GM12878 (cell line): ENCODE measurements around the gene MPHOSPH9. TPM values are rescaled to one million over a fixed set of nuclear protein-coding genes. Genes with fewer than 3 reads are reported as not detected.
"Not testable (repeated sequence)": the region's sequence is repeated elsewhere in the genome, so short reads cannot be mapped to it uniquely, and the experiment has no call there.

Source experiments
- ATAC-seq: fragments of 200-7000 bp; cut with Tn5 transposase; 3 replicates; pipeline ENCODE4 v1.9.1; 2020; ENCODE audit warnings: mild to moderate bottlenecking, moderate library complexity
- BruUV-seq: library from RNA; stranded (reverse); fragments of 400-500 nt; replicated peaks from 2 replicates; lab custom pipeline; 2021; lab: Mats Ljungman, UMichigan
- CTCF ChIA-PET: fragments of 300-600 bp; sonication (Branson Sonifier 250); formaldehyde crosslinking; extraction: SDS; loops from one replicate; lab custom pipeline; 2021; ENCODE audit warnings: inconsistent platforms; lab: Yijun Ruan, JAX
- POLR2A ChIA-PET: fragments of 350-600 bp; formaldehyde crosslinking; extraction: SDS; loops from one replicate; lab custom pipeline; 2021; ENCODE audit warnings: inconsistent platforms; lab: Charles Lee
- RAD21 ChIA-PET: fragments of 300-600 bp; sonication (Branson Sonifier 250); formaldehyde crosslinking; loops from one replicate; lab custom pipeline; 2023; ENCODE audit warnings: antibody characterized with exemption; ENCODE audit not compliant: unreplicated experiment; lab: Charles Lee
- SMC1A ChIA-PET: fragments of 300-600 bp; sonication (Branson Sonifier 250); formaldehyde crosslinking; loops from one replicate; lab custom pipeline; 2023; ENCODE audit not compliant: unreplicated experiment, uncharacterized antibody; lab: Charles Lee
- DNase-seq: peaks from one replicate; pipeline ENCODE4 v3.0.0-alpha.2; 2011; ENCODE audit warnings: low read depth, low spot score
- FAIRE-seq: peaks from 3 replicates; lab custom pipeline; 2011; peaks lifted over from hg19 to GRCh38; lab: Jason Lieb, UNC
- H2AFZ ChIP-seq: 2 replicates; pipeline ENCODE4 v1.6.0; 2011; ENCODE audit warnings: low read depth, low read length, control low read depth; ENCODE audit not compliant: control insufficient read depth
- H3K27ac ChIP-seq: 2 replicates; pipeline ENCODE4 v1.5.1; 2011; ENCODE audit warnings: control low read depth; ENCODE audit not compliant: control insufficient read depth, insufficient read depth
- H3K27me3 ChIP-seq, 2 experiments: replicated peaks in 1 of 2; 2 replicates each; pipeline versions ENCODE4 v1.6.0 to v1.6.1; 2011; ENCODE audit warnings: low read length in 1 of 2; ENCODE audit not compliant: control insufficient read depth in 2 of 2, insufficient read depth in 2 of 2
- H3K36me3 ChIP-seq, 2 experiments: 2 replicates each; pipeline ENCODE4 v1.5.1; 2011; ENCODE audit warnings: low read length in 1 of 2; ENCODE audit not compliant: control insufficient read depth in 2 of 2, insufficient read depth in 2 of 2
- H3K4me1 ChIP-seq: 2 replicates; pipeline ENCODE4 v1.6.1; 2011; ENCODE audit warnings: mild to moderate bottlenecking, low read length, moderate library complexity, mixed read lengths; ENCODE audit not compliant: control insufficient read depth, insufficient read depth
- H3K4me2 ChIP-seq: 2 replicates; pipeline ENCODE4 v1.6.0; 2011; ENCODE audit warnings: control low read depth; ENCODE audit not compliant: control insufficient read depth, insufficient read depth
- H3K4me3 ChIP-seq: fragments of 200-600 bp; sonication (generic); 2 replicates; pipeline ENCODE4 v1.5.1; 2016
- H3K79me2 ChIP-seq: 2 replicates; pipeline ENCODE4 v1.6.0; 2011; ENCODE audit warnings: low read length; ENCODE audit not compliant: control insufficient read depth, insufficient read depth
- H3K9ac ChIP-seq: 2 replicates; pipeline ENCODE4 v1.8.0; 2011; ENCODE audit warnings: low read length, control low read depth, mixed read lengths; ENCODE audit not compliant: control insufficient read depth, insufficient read depth
- H3K9me3 ChIP-seq: replicated peaks from 3 replicates; pipeline ENCODE4 v1.5.1; 2011; ENCODE audit warnings: mild to moderate bottlenecking, low read length; ENCODE audit not compliant: control insufficient read depth, insufficient read depth
- H4K20me1 ChIP-seq: 2 replicates; pipeline ENCODE4 v1.6.0; 2011; ENCODE audit not compliant: control insufficient read depth, insufficient read depth
- CHD2 ChIP-seq: IDR thresholded peaks from 2 replicates; pipeline ENCODE4 v1.6.1; 2011; ENCODE audit warnings: low read depth, low read length, improper control_type of control experiment, borderline replicate concordance
- GABPA ChIP-seq: IDR thresholded peaks from 2 replicates; pipeline ENCODE4 v1.6.1; 2014; ENCODE audit warnings: antibody characterized with exemption, low read depth, mild to moderate bottlenecking, inconsistent platforms
- HCFC1 ChIP-seq: fragments of 150-350 bp; IDR thresholded peaks from 2 replicates; pipeline ENCODE4 v1.6.1; 2014; ENCODE audit warnings: low read length
- MEF2B ChIP-seq: fragments of 450-650 bp; IDR thresholded peaks from 2 replicates; pipeline ENCODE4 v1.6.1; 2018; ENCODE audit warnings: mild to moderate bottlenecking, moderate library complexity; ENCODE audit not compliant: partially characterized antibody, poor library complexity, severe bottlenecking
- SMARCA5 ChIP-seq: fragments of 450-650 bp; IDR thresholded peaks from 2 replicates; pipeline ENCODE4 v1.6.1; 2017; ENCODE audit warnings: mild to moderate bottlenecking
- SUZ12 ChIP-seq: fragments of 200-600 bp; sonication (generic); IDR thresholded peaks from one replicate; pipeline ENCODE4 v1.6.1; 2018; ENCODE audit warnings: antibody characterized with exemption, mild to moderate bottlenecking; ENCODE audit not compliant: unreplicated experiment
- TCF12 ChIP-seq: IDR thresholded peaks from 2 replicates; pipeline ENCODE4 v1.6.1; 2011; ENCODE audit warnings: low read depth, mild to moderate bottlenecking, low read length
- YBX1 ChIP-seq: fragments of 450-650 bp; IDR thresholded peaks from 2 replicates; pipeline ENCODE4 v1.6.1; 2016; ENCODE audit warnings: antibody characterized with exemption
- ZSCAN29 ChIP-seq: fragments of 450-650 bp; IDR thresholded peaks from 2 replicates; pipeline ENCODE4 v1.6.1; 2017; ENCODE audit warnings: mild to moderate bottlenecking, moderate library complexity
- WGBS: methylation state at CpG from one replicate; pipeline ENCODE4 v1.1.6; 2016; ENCODE audit warnings: low lambda C conversion rate; ENCODE audit not compliant: insufficient replicate concordance, insufficient coverage; ENCODE audit errors: missing lambda C conversion rate; 5-methylcytosine and 5-hydroxymethylcytosine counted together
- in situ Hi-C: fragments of 300-500 bp; cut with MboI; formaldehyde crosslinking; loops from 9 replicates; pipeline ENCODE4 v1.14.3; 2018; ENCODE audit warnings: mixed read lengths
- intact Hi-C: fragments of 100-400 bp; cut with micrococcal nuclease; formaldehyde crosslinking; loops from one replicate; pipeline ENCODE4 v1.14.2; 2022; ENCODE audit not compliant: unreplicated experiment
- polyA plus RNA-seq, 11 experiments: library from polyadenylated mRNA; depleted of rRNA in 4 of 11; unstranded in 6 of 11; stranded (reverse) in 5 of 11; fragments of >200 nt; fragmentation: Nextera tagmentation in 4 of 11; fragmentation: Illumina TruSeq in 1 of 11; extraction: Ambion mirVana in 4 of 11; extraction: Trizol in 1 of 11; gene quantifications; 1 replicate in 1 of 11; 2 replicates in 10 of 11; pipeline versions ENCODE4 v1.2.1 to v1.2.3, GENCODE V29; 2011 to 2016; ENCODE audit warnings: inconsistent platforms in 2 of 11, missing spikeins in 2 of 11, low read depth in 1 of 11
- total RNA-seq, 4 experiments: library from RNA; depleted of rRNA in 3 of 4; stranded (reverse); fragments of >200 nt in 3 of 4; fragmentation: Illumina TruSeq in 1 of 4; extraction: Trizol in 1 of 4; gene quantifications; 2 replicates each; pipeline versions ENCODE4 v1.2.1 to v1.2.3, GENCODE V29; 2013 to 2021
- TF ChIP-seq, protein P1 (sequence below): fragments of 150-350 bp; IDR thresholded peaks from 2 replicates; pipeline ENCODE4 v1.6.1; 2016; ENCODE audit warnings: low read depth, low read length
- TF ChIP-seq, protein P2 (sequence below): IDR thresholded peaks from 2 replicates; pipeline ENCODE4 v1.6.1; 2012; ENCODE audit warnings: mild to moderate bottlenecking, low read depth, low read length

Gene MPHOSPH9
- total and polyA plus RNA-seq, 10 of the 15 experiments (the other 5 are each of a cell fraction or from before 2014, with no cell fraction given) = 11.5 to 72.2 (median 45.7) TPM

DNA sequence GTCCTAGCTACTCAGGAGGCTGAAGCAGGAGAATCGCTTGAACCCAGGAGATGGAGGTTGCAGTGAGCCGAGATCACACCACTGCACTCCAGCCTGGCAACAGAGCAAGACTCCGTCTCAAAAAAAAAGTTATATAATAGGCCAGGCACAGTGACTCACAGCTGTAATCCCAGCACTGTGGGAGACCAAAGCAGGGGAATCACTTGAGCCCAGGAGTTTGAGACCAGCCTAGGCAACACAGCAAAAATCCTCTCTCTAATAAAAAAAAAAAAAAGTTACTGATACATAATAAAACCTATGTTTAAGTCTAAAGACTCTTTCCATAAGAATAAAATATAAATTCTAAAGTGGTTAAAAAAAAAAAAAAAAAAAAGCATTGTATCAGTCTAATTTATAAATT is 26.1 kb downstream of the MPHOSPH9 start:
- BruUV-seq, DNase-seq, H2AFZ ChIP-seq, H3K9me3 ChIP-seq, H4K20me1 ChIP-seq, intact Hi-C loops, RAD21 ChIA-PET, H3K4me2 ChIP-seq, H3K9ac ChIP-seq, ATAC-seq, H3K27me3 ChIP-seq, POLR2A ChIA-PET, FAIRE-seq, H3K4me1 ChIP-seq, in situ Hi-C loops, H3K79me2 ChIP-seq, H3K27ac ChIP-seq, H3K4me3 ChIP-seq: not testable (repeated sequence)
- H3K36me3 ChIP-seq = peaks cover 2 to 15% of the 10 kb centered on the region in 2 experiments
- WGBS = 95% methylated on average over 3 of the region's 3 CpGs
- SMC1A ChIA-PET = interaction anchor here (2.3 kb wide), 1 partner anchor 31 kb away, joined by 6 read pairs; no protein-coding TSS in a partner anchor
- CTCF ChIA-PET = interaction anchor here (0.7 to 1.6 kb wide), 3 partner anchors 31 to 252 kb away, joined by 3 to 4 read pairs (median 4); no protein-coding TSS in a partner anchor

DNA sequence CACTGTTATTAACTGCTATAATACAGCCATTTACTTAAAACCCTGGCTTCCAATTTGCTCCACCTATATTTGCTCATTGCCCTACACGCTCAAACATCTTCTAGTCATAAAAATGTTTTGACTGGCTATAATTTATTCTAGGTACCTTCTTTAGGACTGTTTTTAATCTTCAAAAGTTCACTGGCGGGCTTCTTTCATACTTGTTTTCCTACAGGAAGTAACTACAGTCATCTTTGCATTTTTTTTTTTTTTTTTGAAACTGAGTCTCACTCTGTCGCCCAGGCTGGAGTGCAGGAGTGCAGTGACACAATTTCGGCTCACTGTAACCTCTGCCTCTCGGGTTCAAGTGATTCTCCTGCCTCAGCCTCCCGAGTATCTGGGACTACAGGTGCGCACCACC is 32.5 kb downstream of the MPHOSPH9 start:
- H3K9me3 ChIP-seq = no peaks in the 10 kb centered on the region
- no peak overlapping the region for H2AFZ ChIP-seq
- DNase-seq (no peak), ATAC-seq (no peak), FAIRE-seq (no peak)
- 59% methylated on average over 6 of the region's 7 CpGs for WGBS
- H3K9ac ChIP-seq = no peak overlapping the region
- no TSS peak for BruUV-seq
- intact Hi-C loops (no loop called here), in situ Hi-C loops (no loop called here)
- ChIA-PET SMC1A (interaction anchor here (1.8 kb wide), 1 partner anchor 8 kb away, joined by 7 read pairs; no protein-coding TSS in a partner anchor), CTCF (interaction anchor here (1.0 to 1.5 kb wide), 2 partner anchors 38 to 1428 kb away, joined by 4 to 7 read pairs; no protein-coding TSS in a partner anchor), POLR2A (no interaction called here), RAD21 (no interaction called here)
- no peak overlapping the region for H3K4me3 ChIP-seq
- no peak overlapping the region for H3K27ac ChIP-seq
- H4K20me1 ChIP-seq = no peaks in the 10 kb centered on the region; the same call in 1 of the 2 replicates
- peaks cover 4 to 24% of the 10 kb centered on the region in 2 experiments; a peak in 3 of 4 replicates for H3K36me3 ChIP-seq
- no peak overlapping the region for H3K4me2 ChIP-seq
- H3K27me3 ChIP-seq = no peaks in the 10 kb centered on the region
- H3K79me2 ChIP-seq = no peaks in the 10 kb centered on the region
- no peaks in the 10 kb centered on the region for H3K4me1 ChIP-seq
- TF ChIP-seq SMARCA5 (no peak), HCFC1 (no peak), ZSCAN29 (no peak), CHD2 (no peak), YBX1 (no peak), GABPA (no peak), TCF12 (no peak), SUZ12 (no peak), MEF2B (no peak)
- TF ChIP-seq, protein P1, sequence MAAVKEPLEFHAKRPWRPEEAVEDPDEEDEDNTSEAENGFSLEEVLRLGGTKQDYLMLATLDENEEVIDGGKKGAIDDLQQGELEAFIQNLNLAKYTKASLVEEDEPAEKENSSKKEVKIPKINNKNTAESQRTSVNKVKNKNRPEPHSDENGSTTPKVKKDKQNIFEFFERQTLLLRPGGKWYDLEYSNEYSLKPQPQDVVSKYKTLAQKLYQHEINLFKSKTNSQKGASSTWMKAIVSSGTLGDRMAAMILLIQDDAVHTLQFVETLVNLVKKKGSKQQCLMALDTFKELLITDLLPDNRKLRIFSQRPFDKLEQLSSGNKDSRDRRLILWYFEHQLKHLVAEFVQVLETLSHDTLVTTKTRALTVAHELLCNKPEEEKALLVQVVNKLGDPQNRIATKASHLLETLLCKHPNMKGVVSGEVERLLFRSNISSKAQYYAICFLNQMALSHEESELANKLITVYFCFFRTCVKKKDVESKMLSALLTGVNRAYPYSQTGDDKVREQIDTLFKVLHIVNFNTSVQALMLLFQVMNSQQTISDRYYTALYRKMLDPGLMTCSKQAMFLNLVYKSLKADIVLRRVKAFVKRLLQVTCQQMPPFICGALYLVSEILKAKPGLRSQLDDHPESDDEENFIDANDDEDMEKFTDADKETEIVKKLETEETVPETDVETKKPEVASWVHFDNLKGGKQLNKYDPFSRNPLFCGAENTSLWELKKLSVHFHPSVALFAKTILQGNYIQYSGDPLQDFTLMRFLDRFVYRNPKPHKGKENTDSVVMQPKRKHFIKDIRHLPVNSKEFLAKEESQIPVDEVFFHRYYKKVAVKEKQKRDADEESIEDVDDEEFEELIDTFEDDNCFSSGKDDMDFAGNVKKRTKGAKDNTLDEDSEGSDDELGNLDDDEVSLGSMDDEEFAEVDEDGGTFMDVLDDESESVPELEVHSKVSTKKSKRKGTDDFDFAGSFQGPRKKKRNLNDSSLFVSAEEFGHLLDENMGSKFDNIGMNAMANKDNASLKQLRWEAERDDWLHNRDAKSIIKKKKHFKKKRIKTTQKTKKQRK = no peak
- TF ChIP-seq, protein P2, sequence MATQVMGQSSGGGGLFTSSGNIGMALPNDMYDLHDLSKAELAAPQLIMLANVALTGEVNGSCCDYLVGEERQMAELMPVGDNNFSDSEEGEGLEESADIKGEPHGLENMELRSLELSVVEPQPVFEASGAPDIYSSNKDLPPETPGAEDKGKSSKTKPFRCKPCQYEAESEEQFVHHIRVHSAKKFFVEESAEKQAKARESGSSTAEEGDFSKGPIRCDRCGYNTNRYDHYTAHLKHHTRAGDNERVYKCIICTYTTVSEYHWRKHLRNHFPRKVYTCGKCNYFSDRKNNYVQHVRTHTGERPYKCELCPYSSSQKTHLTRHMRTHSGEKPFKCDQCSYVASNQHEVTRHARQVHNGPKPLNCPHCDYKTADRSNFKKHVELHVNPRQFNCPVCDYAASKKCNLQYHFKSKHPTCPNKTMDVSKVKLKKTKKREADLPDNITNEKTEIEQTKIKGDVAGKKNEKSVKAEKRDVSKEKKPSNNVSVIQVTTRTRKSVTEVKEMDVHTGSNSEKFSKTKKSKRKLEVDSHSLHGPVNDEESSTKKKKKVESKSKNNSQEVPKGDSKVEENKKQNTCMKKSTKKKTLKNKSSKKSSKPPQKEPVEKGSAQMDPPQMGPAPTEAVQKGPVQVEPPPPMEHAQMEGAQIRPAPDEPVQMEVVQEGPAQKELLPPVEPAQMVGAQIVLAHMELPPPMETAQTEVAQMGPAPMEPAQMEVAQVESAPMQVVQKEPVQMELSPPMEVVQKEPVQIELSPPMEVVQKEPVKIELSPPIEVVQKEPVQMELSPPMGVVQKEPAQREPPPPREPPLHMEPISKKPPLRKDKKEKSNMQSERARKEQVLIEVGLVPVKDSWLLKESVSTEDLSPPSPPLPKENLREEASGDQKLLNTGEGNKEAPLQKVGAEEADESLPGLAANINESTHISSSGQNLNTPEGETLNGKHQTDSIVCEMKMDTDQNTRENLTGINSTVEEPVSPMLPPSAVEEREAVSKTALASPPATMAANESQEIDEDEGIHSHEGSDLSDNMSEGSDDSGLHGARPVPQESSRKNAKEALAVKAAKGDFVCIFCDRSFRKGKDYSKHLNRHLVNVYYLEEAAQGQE = no peak
